Activated B cell treated with CpG ODN at 0.5 μM for 24 hours (primary cell): ENCODE data around the gene DRGX. TPM values are rescaled to one million over a fixed set of nuclear protein-coding genes. Genes with fewer than 3 reads are reported as not detected.

Experiments used
- ATAC-seq: fragments of 200-7000 bp; cut with Tn5 transposase; one replicate; pipeline ENCODE4 v1.10.0; 2021; ENCODE audit warnings: low read depth, mild to moderate bottlenecking, moderate library complexity
- CTCF ChIA-PET: fragments of 350-600 bp; sonication (Branson Sonifier 250); formaldehyde crosslinking; loops from one replicate; lab custom pipeline; 2021; ENCODE audit warnings: antibody characterized with exemption; lab: Charles Lee
- POLR2A ChIA-PET: fragments of 350-600 bp; sonication (Branson Sonifier 250); formaldehyde crosslinking; loops from one replicate; lab custom pipeline; 2021; ENCODE audit warnings: antibody characterized with exemption; lab: Charles Lee
- DNase-seq: peaks from one replicate; pipeline ENCODE4 v3.0.0; 2022
- H3K27ac Mint-ChIP-seq: one replicate; pipeline ENCODE4 v1.8.0; 2020; ENCODE audit warnings: mixed read lengths
- H3K27me3 Mint-ChIP-seq: one replicate; pipeline ENCODE4 v1.8.0; 2021; ENCODE audit warnings: mixed read lengths
- H3K36me3 Mint-ChIP-seq: one replicate; pipeline ENCODE4 v1.8.0; 2021; ENCODE audit warnings: low read depth, mixed read lengths
- H3K4me1 Mint-ChIP-seq: one replicate; pipeline ENCODE4 v1.8.0; 2021; ENCODE audit warnings: mixed read lengths
- H3K4me3 Mint-ChIP-seq: one replicate; pipeline ENCODE4 v1.8.0; 2020; ENCODE audit warnings: mild to moderate bottlenecking, mixed read lengths
- H3K9me3 Mint-ChIP-seq: one replicate; pipeline ENCODE4 v1.8.0; 2020; ENCODE audit warnings: mixed read lengths
- intact Hi-C: fragments of 100-400 bp; cut with micrococcal nuclease; formaldehyde crosslinking; loops from one replicate; pipeline ENCODE4 v1.15.1; 2024
- total RNA-seq: library from RNA; stranded (reverse); gene quantifications from 2 replicates; pipeline ENCODE4 v1.2.3, GENCODE V29; 2022
- TF ChIP-seq, protein P1 (sequence below): fragments of 200-600 bp; IDR thresholded peaks from one replicate; pipeline ENCODE4 v1.8.0; 2022; ENCODE audit warnings: antibody characterized with exemption, mild to moderate bottlenecking

Gene DRGX
- total RNA-seq, 1 donor from 2014 or later, result not detected

DNA sequence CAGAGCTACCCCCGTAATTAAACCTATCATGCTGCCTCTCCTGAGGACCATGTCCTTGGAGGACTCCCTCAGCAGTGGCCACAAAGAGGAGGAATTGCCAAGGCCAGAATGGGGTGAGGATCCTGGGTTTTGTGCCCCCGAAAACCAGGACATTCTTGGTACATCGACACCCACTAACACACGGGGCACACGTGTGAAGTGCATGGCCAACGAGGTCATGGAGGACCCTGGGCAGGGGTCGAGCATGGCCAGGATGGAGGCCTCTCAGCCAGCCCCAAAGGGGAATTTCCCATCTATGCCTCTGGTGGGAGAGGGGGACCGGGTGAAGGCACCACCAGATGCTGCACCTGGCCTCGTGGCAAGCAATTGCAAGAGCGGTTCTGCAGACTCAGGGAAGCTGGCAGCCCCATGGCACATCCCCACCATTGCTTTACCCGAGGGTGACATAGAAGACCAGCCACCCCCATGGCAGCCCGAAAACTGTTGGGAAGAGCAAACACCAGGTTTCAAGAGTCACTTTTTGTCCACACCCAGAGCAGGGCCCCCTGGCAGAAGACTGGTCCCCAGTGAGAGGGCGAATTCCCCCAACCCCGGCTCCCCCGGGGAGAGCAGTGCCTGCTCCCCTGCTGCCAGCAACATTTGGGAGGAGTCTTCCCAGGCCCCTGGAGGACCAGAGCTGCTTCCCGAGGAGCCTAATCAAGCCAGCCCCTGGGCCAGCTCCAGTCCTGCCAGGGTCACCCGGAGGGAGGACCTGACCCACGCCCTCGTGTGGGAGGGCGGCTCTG, 70.6 kb downstream of the DRGX start:
- ChIA-PET CTCF (no interaction called here), POLR2A (no interaction called here)
- TF ChIP-seq, protein P1, sequence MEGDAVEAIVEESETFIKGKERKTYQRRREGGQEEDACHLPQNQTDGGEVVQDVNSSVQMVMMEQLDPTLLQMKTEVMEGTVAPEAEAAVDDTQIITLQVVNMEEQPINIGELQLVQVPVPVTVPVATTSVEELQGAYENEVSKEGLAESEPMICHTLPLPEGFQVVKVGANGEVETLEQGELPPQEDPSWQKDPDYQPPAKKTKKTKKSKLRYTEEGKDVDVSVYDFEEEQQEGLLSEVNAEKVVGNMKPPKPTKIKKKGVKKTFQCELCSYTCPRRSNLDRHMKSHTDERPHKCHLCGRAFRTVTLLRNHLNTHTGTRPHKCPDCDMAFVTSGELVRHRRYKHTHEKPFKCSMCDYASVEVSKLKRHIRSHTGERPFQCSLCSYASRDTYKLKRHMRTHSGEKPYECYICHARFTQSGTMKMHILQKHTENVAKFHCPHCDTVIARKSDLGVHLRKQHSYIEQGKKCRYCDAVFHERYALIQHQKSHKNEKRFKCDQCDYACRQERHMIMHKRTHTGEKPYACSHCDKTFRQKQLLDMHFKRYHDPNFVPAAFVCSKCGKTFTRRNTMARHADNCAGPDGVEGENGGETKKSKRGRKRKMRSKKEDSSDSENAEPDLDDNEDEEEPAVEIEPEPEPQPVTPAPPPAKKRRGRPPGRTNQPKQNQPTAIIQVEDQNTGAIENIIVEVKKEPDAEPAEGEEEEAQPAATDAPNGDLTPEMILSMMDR, result no peak
- Mint-ChIP-seq H3K4me3 (no peak overlapping the region), H3K4me1 (no peaks in the 10 kb centered on the region), H3K27me3 (peaks cover 6% of the 10 kb centered on the region), H3K9me3 (no peaks in the 10 kb centered on the region), H3K36me3 (no peaks in the 10 kb centered on the region), H3K27ac (no peak overlapping the region)
- intact Hi-C loops, result no loop called here
- ATAC-seq (no peak), DNase-seq (no peak)

DNA sequence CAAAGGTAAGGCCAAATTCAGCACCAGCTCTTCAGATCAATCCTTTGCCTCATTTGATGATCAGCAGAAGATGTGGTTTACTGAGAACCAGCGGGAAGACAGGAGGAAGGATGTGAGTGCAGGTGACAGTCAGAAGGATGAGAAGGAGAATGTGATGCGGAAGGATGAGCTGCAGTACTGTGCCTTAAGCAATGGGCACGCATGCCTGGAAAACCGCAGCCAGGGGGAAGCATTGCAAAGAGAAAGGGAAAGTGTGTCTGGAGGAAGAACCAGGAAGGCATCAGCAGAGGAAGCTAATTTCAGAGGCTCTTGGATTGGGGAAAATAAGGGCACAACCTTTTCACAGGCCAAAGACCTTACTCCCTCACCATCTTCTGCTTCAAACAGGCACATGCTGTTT, 71.2 kb downstream of the DRGX start:
- no peak overlapping the region for H3K27ac Mint-ChIP-seq
- ATAC-seq (no peak), DNase-seq (no peak)
- intact Hi-C loops, result no loop called here
- TF ChIP-seq, protein P1, result no peak
- H3K4me3 Mint-ChIP-seq, result no peak overlapping the region
- H3K9me3 Mint-ChIP-seq, result no peaks in the 10 kb centered on the region
- POLR2A ChIA-PET, result no interaction called here
- H3K27me3 Mint-ChIP-seq, result peaks cover 6% of the 10 kb centered on the region
- CTCF ChIA-PET, result no interaction called here
- no peaks in the 10 kb centered on the region for H3K4me1 Mint-ChIP-seq
- H3K36me3 Mint-ChIP-seq, result no peaks in the 10 kb centered on the region

DNA sequence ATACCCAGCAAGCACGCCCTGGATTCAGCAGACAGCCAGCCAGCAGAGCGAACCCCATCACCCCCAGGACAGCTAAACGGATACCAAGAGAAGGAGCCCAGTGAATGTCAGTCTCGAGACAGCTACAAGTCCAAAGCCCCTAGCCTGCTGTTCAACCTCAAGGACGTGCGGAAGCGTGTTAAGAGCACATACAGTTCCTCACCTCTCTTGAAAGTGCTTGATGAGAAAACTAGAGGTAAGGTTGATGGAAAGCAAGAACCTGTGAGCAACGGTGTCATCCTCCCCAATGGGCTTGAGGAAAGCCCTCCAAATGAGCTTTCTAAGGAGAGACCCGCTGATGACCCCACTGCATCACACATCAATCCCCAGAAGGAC, 72.0 kb downstream of the DRGX start:
- CTCF ChIA-PET, result no interaction called here
- H3K27ac Mint-ChIP-seq, result no peak overlapping the region
- H3K9me3 Mint-ChIP-seq, result no peaks in the 10 kb centered on the region
- ATAC-seq (no peak), DNase-seq (no peak)
- TF ChIP-seq, protein P1, result no peak
- POLR2A ChIA-PET, result no interaction called here
- no peak overlapping the region for H3K4me3 Mint-ChIP-seq
- H3K4me1 Mint-ChIP-seq, result no peaks in the 10 kb centered on the region
- intact Hi-C loops, result no loop called here
- H3K36me3 Mint-ChIP-seq, result no peaks in the 10 kb centered on the region
- H3K27me3 Mint-ChIP-seq, result peaks cover 6% of the 10 kb centered on the region

DNA sequence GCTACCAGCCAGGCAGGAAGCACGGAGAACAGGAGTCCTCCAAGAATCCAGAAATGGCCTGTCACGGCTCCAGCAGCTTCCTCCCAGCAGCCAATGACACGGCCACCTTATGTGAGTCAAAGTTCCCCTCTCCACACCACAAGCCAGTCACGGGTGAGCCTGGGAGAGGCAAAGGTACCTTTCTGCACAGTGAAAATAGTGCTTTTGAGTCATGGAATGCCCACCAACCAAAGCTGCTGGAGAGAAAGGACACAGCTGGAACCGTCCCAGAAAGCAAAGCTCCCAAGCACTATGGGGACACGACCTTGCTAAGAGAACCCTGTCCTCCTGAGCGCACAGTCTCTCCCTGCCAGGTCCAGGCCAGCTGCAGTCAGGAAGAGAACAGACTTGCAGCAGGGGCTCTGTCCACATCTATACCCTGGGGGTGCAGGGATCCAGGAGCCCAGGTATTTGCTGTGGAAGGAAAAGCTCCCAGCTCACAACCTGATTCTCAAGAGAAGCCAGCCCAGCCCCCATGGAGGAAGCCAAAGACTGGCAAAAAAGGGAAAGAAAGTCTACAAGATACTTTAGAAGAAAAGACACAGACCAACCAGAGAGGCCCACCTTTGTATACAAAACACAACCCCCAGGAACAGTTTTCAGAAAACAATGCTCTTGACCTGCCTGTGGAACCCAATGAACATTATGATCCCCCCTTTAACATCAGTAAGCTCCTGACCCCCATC, 72.6 kb downstream of the DRGX start:
- ChIA-PET CTCF (no interaction called here), POLR2A (no interaction called here)
- DNase-seq (no peak), ATAC-seq (no peak)
- Mint-ChIP-seq H3K9me3 (no peaks in the 10 kb centered on the region), H3K36me3 (no peaks in the 10 kb centered on the region), H3K4me1 (no peaks in the 10 kb centered on the region), H3K27ac (no peak overlapping the region), H3K27me3 (peaks cover 6% of the 10 kb centered on the region), H3K4me3 (no peak overlapping the region)
- intact Hi-C loops, result no loop called here
- TF ChIP-seq, protein P1, result no peak

DNA sequence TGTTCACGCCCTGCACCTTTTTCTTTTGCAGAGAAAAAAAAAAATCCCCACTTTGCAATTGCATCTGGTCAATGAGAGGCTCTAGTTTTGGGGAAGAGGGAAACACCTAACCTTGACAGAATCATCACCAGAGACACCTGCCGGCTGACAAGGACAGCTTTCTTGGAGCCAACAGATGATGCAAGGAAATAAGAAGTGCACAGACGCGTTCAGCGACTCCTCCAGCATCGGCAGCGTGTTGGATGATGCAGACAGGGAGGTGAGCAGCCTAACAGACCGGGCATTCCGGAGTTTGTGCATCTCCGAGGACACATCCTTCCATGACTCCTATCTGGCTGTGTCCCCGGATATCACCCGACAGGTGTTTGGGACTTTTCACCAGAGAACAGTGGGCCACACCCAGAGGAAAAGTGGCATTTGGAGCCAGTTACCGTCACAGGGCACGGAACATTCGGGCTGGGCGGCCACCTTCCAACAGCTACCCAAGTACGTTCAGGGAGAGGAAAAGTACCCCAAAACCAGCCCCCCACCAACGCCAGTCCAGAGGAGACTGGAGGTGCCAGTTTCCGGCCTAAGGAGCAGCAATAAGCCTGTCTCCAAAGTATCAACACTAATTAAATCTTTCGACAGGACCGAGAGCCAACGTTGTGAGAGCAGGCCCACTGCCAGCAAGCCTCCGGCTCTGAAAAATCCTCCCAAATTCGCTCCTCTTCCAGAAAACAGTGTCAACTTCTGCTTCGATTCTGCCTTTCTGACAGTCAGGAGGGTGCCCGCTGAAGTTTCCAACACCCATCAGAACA, 73.3 kb downstream of the DRGX start:
- POLR2A ChIA-PET, result no interaction called here
- TF ChIP-seq, protein P1, result no peak
- no peak for ATAC-seq
- no peak for DNase-seq
- Mint-ChIP-seq H3K27me3 (peaks cover 6% of the 10 kb centered on the region), H3K4me1 (no peaks in the 10 kb centered on the region), H3K27ac (no peak overlapping the region), H3K9me3 (no peaks in the 10 kb centered on the region), H3K36me3 (no peaks in the 10 kb centered on the region), H3K4me3 (no peak overlapping the region)
- intact Hi-C loops, result no loop called here
- CTCF ChIA-PET, result no interaction called here
